ENCODE data around the gene ZNHIT2. TPM values are rescaled to one million over a fixed set of nuclear protein-coding genes. Genes with fewer than 3 reads are reported as not detected.
A peak's percentile ranks its signal among the peaks of the same experiment; 100 is the strongest.

Gene ZNHIT2
- total and polyA plus RNA-seq, 2 of the 13 experiments (the other 11 are each of a cell fraction or from before 2014, with no cell fraction given): 1.1 to 6.5 TPM

GRCh38 chr11:65134240-65134951 is 16.9 kb upstream of the ZNHIT2 start, which contains the start of gene SYVN1 (continued):
- no peak for TF ChIP-seq RNF219 (CRISPR knock-in tag; IDR thresholded peaks at IDR 0.05)
- TF ChIP-seq PRPF4 (IDR thresholded peaks at IDR 0.05; ENCODE audit: low read depth, low read length, poor library complexity, severe bottlenecking): no peak
- TF ChIP-seq ONECUT2 (CRISPR knock-in tag; IDR thresholded peaks at IDR 0.05): 0 out of 2 replicates have a peak, but pooled peaks have one; percentile 27
- peak; percentile 93 for TF ChIP-seq YEATS4 (CRISPR knock-in tag; IDR thresholded peaks at IDR 0.05; ENCODE audit: borderline replicate concordance)
- TF ChIP-seq ZNF230 (CRISPR knock-in tag; IDR thresholded peaks at IDR 0.05): peak; percentile 77; the same call in 1 of the 2 replicates
- peak; percentile 31; the same call in 1 of the 2 replicates for TF ChIP-seq ZNF605 (CRISPR knock-in tag; IDR thresholded peaks at IDR 0.05)
- peak; percentile 34; the same call in 1 of the 2 replicates for TF ChIP-seq PITX1 (CRISPR knock-in tag; IDR thresholded peaks at IDR 0.05)
- no peak; the same call in 1 of the 2 replicates for TF ChIP-seq ZBTB43 (CRISPR knock-in tag; conservative IDR thresholded peaks at IDR 0.05)
- no peak for TF ChIP-seq ZNF597 (CRISPR knock-in tag; IDR thresholded peaks at IDR 0.05)
- TF ChIP-seq NRL (CRISPR knock-in tag; IDR thresholded peaks at IDR 0.05; ENCODE audit: borderline replicate concordance): no peak; the same call in 1 of the 2 replicates
- TF ChIP-seq CBFB (CRISPR knock-in tag; IDR thresholded peaks at IDR 0.05): peak; percentile 46; the same call in 1 of the 2 replicates
- TF ChIP-seq POLR2G (IDR thresholded peaks at IDR 0.05; ENCODE audit: low read depth, low read length): peak; percentile 77
- no peak for TF ChIP-seq STAG1 (CRISPR knock-in tag; IDR thresholded peaks at IDR 0.05)
- TF ChIP-seq JUND (CRISPR knock-in tag; IDR thresholded peaks at IDR 0.05): 0 out of 2 replicates have a peak, but pooled peaks have one; percentile 33
- 0 out of 2 replicates have a peak, but pooled peaks have one; percentile 16 for TF ChIP-seq ZNF335 (CRISPR knock-in tag; IDR thresholded peaks at IDR 0.05)
- no peak for TF ChIP-seq ZSCAN22 (CRISPR knock-in tag; IDR thresholded peaks at IDR 0.05)
- TF ChIP-seq AGO2 (optimal IDR thresholded peaks at IDR 0.05; ENCODE audit: low read depth, low read length): peak; percentile 73
- TF ChIP-seq ZBTB44 (CRISPR knock-in tag; IDR thresholded peaks at IDR 0.05): 0 out of 2 replicates have a peak, but pooled peaks have one; percentile 71
- no peak for TF ChIP-seq TOE1 (CRISPR knock-in tag; IDR thresholded peaks at IDR 0.05)
- TF ChIP-seq ARNT2 (CRISPR knock-in tag; IDR thresholded peaks at IDR 0.05; ENCODE audit: low read depth): peak; percentile 61; the same call in 1 of the 2 replicates
- TF ChIP-seq POGK (CRISPR knock-in tag; conservative IDR thresholded peaks at IDR 0.05): peak; percentile 74
